PC-9 (cell line): Measurements from ENCODE around the gene CLIP1. TPM values are rescaled to one million over a fixed set of nuclear protein-coding genes. Genes with fewer than 3 reads are reported as not detected.

Experiments
- BruUV-seq: library from RNA; stranded (reverse); fragments of 400-500 nt; replicated peaks from 2 replicates; lab custom pipeline; 2021; lab: Mats Ljungman, UMichigan
- CTCF ChIA-PET: fragments of 300-600 bp; sonication (Branson Sonifier 250); formaldehyde crosslinking; loops from one replicate; lab custom pipeline; 2022; ENCODE audit warnings: antibody characterized with exemption; lab: Charles Lee
- POLR2A ChIA-PET: fragments of 300-600 bp; sonication (Branson Sonifier 250); formaldehyde crosslinking; loops from one replicate; lab custom pipeline; 2022; ENCODE audit warnings: antibody characterized with exemption; ENCODE audit not compliant: unreplicated experiment; lab: Charles Lee
- DNase-seq, 2 experiments: peaks; one replicate each; pipeline versions ENCODE4 v3.0.0 to v3.0.0-alpha.2; 2015 to 2022; ENCODE audit warnings: mixed read lengths in 1 of 2
- H2AFZ ChIP-seq: fragments of 200-600 bp; sonication (generic); 2 replicates; pipeline ENCODE4 v1.8.1; 2017; ENCODE audit warnings: antibody characterized with exemption
- H3F3A ChIP-seq: fragments of 200-600 bp; sonication (generic); 2 replicates; pipeline ENCODE4 v1.8.1; 2017; ENCODE audit warnings: antibody characterized with exemption, mild to moderate bottlenecking, low read depth; ENCODE audit not compliant: insufficient read depth
- H3K27ac ChIP-seq: fragments of 200-600 bp; sonication (generic); 2 replicates; pipeline ENCODE4 v1.6.1; 2016; ENCODE audit warnings: mixed run types
- H3K27me3 ChIP-seq: fragments of 200-600 bp; sonication (generic); 2 replicates; pipeline ENCODE4 v1.6.1; 2016; ENCODE audit warnings: low read depth, mixed run types; ENCODE audit not compliant: insufficient read depth
- H3K36me3 ChIP-seq: fragments of 200-600 bp; sonication (generic); 2 replicates; pipeline ENCODE4 v1.6.1; 2016; ENCODE audit warnings: low read depth, mixed run types
- H3K4me1 ChIP-seq: fragments of 200-600 bp; sonication (generic); replicated peaks from 2 replicates; pipeline ENCODE4 v1.6.1; 2016; ENCODE audit warnings: mixed run types; ENCODE audit not compliant: insufficient read depth
- H3K4me2 ChIP-seq: fragments of 200-600 bp; sonication (generic); 2 replicates; pipeline ENCODE4 v1.6.1; 2017; ENCODE audit warnings: mixed run types
- H3K4me3 ChIP-seq: fragments of 200-600 bp; sonication (generic); 2 replicates; pipeline ENCODE4 v1.6.1; 2016; ENCODE audit warnings: mixed run types
- H3K79me2 ChIP-seq: fragments of 200-600 bp; sonication (generic); 2 replicates; pipeline ENCODE4 v1.6.1; 2017; ENCODE audit warnings: low read depth, mixed run types
- H3K9me2 ChIP-seq: fragments of 200-600 bp; sonication (generic); 2 replicates; pipeline ENCODE4 v1.8.1; 2017; ENCODE audit warnings: mild to moderate bottlenecking; ENCODE audit not compliant: insufficient read depth
- H3K9me3 ChIP-seq: fragments of 200-600 bp; sonication (generic); 2 replicates; pipeline ENCODE4 v1.8.1; 2016; ENCODE audit warnings: low read depth; ENCODE audit not compliant: insufficient read depth
- H4K20me1 ChIP-seq: fragments of 200-600 bp; sonication (generic); 2 replicates; pipeline ENCODE4 v1.8.1; 2017; ENCODE audit not compliant: insufficient read depth
- EZH2 ChIP-seq: fragments of 200-600 bp; sonication (generic); IDR thresholded peaks from 2 replicates; pipeline ENCODE4 v1.8.0; 2017; ENCODE audit warnings: antibody characterized with exemption, low read depth
- intact Hi-C: fragments of 100-400 bp; cut with micrococcal nuclease; formaldehyde crosslinking; loops from one replicate; pipeline ENCODE4 v1.10.0; 2022; ENCODE audit not compliant: unreplicated experiment
- total RNA-seq: library from RNA; stranded (reverse); gene quantifications from 2 replicates; pipeline ENCODE4 v1.2.3, GENCODE V29; 2021
- TF ChIP-seq, protein P1 (sequence below): fragments of 200-600 bp; sonication (generic); conservative IDR thresholded peaks from 2 replicates; pipeline ENCODE4 v1.6.1; 2017; ENCODE audit warnings: mixed run types, antibody characterized with exemption, mild to moderate bottlenecking, moderate library complexity

Gene CLIP1
- total RNA-seq, 1 experiment from 2014 or later: 86.9 TPM

DNA sequence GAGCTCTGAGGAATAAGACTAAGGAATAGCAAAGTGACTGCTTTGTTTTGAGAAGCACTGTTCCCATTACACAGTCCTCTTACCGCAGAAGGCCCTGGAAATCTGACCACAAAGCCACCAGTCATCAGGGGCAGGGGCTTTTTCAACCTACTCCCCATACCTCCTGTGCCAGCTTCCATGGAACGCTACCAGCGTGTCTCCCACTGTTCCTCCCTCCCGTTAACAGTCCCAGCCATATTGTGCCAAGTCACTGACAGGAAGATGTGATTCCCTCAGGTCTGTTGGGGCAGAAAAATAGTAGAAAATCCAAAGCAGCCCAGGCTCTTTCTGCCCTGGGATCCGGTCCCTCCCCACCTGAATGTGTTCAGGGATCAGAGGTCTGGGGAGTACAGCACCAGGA is 109.5 kb downstream of the CLIP1 start:
- TF ChIP-seq EZH2: no peak
- TF ChIP-seq, protein P1, sequence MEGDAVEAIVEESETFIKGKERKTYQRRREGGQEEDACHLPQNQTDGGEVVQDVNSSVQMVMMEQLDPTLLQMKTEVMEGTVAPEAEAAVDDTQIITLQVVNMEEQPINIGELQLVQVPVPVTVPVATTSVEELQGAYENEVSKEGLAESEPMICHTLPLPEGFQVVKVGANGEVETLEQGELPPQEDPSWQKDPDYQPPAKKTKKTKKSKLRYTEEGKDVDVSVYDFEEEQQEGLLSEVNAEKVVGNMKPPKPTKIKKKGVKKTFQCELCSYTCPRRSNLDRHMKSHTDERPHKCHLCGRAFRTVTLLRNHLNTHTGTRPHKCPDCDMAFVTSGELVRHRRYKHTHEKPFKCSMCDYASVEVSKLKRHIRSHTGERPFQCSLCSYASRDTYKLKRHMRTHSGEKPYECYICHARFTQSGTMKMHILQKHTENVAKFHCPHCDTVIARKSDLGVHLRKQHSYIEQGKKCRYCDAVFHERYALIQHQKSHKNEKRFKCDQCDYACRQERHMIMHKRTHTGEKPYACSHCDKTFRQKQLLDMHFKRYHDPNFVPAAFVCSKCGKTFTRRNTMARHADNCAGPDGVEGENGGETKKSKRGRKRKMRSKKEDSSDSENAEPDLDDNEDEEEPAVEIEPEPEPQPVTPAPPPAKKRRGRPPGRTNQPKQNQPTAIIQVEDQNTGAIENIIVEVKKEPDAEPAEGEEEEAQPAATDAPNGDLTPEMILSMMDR: no peak
- CTCF ChIA-PET: no interaction called here
- H3K79me2 ChIP-seq: no peaks in the 10 kb centered on the region
- POLR2A ChIA-PET: no interaction called here
- no peak overlapping the region for H3K4me2 ChIP-seq
- no peak overlapping the region for H3K27ac ChIP-seq
- H3K9me2 ChIP-seq: no peaks in the 10 kb centered on the region; the same call in 1 of the 2 replicates
- H3K36me3 ChIP-seq: peaks cover 21% of the 10 kb centered on the region
- no peaks in the 10 kb centered on the region for H3K4me1 ChIP-seq
- no peaks in the 10 kb centered on the region for H3K9me3 ChIP-seq
- DNase-seq: no peak
- no peaks in the 10 kb centered on the region for H4K20me1 ChIP-seq
- H3K4me3 ChIP-seq: no peak overlapping the region
- no peak overlapping the region for H2AFZ ChIP-seq
- no peaks in the 10 kb centered on the region; the same call in 1 of the 2 replicates for H3F3A ChIP-seq
- H3K27me3 ChIP-seq: no peaks in the 10 kb centered on the region
- intact Hi-C loops: no loop called here
- no TSS peak for BruUV-seq

DNA sequence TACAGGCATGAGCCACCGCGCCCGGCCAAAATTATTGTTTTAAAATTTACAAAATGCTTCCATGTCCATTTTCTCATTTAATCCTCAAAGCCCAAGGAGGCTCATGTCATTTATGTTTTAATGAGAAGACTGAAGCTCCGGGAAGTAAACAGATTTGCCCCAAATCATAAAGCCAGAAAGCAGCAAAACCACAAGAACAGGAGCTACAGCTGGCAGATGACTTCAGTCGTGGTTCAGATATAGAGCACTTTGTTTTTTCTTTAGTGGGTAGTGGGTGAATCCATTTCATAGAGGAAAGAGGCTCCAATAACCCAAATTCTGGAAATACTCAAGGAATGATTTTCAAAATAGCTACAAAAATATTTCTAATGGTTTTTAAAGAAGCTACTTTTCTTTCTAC is 110.8 kb downstream of the CLIP1 start:
- no peak overlapping the region for H3K27ac ChIP-seq
- POLR2A ChIA-PET: interaction anchor here (0.6 kb wide), 1 partner anchor 580 kb away, joined by 3 read pairs; no protein-coding TSS in a partner anchor
- no peak overlapping the region for H3K4me3 ChIP-seq
- H3K4me1 ChIP-seq: no peaks in the 10 kb centered on the region
- no peaks in the 10 kb centered on the region; the same call in 1 of the 2 replicates for H3K9me2 ChIP-seq
- intact Hi-C loops: no loop called here
- BruUV-seq: no TSS peak
- DNase-seq: no peak
- no peaks in the 10 kb centered on the region; the same call in 1 of the 2 replicates for H3F3A ChIP-seq
- no peak overlapping the region for H2AFZ ChIP-seq
- CTCF ChIA-PET: no interaction called here
- H3K79me2 ChIP-seq: no peaks in the 10 kb centered on the region
- peaks cover 13% of the 10 kb centered on the region for H3K36me3 ChIP-seq
- no peaks in the 10 kb centered on the region for H4K20me1 ChIP-seq
- H3K27me3 ChIP-seq: no peaks in the 10 kb centered on the region
- TF ChIP-seq, protein P1: no peak
- TF ChIP-seq EZH2: no peak
- no peaks in the 10 kb centered on the region for H3K9me3 ChIP-seq
- no peak overlapping the region for H3K4me2 ChIP-seq

DNA sequence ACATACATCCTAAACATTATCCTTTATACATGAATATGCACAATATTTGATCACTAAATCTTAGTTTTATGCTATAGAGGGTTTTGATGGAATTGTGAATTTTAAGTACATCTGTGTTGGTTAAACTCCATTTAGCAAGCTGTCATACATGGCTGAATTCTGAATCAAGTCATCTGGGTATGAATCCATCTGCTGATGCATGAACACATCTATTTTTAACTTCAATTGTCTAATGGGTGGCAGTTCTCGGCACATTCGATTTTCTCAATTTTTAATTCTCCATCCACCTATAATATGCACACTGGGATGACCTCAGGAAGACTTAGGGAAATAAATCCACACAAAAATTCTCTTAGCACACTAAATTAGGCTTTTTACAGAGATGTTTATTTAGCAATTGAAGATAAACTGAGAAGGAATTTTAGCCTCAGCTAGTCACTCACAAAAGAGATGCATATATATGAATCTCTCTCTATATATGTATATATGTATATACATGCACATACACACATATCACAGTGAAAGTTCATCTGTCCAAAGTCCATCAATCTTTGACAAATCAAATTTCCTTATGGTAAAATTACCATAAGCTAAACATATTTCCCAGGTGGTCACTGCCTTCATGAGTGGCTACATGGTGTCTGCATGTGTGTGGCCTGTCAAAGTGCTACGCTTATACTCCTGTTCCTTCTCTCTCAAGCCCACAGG is 111.7 kb downstream of the CLIP1 start:
- intact Hi-C loops: no loop called here
- Histone ChIP-seq H3K79me2 (no peaks in the 10 kb centered on the region), H4K20me1 (0 out of 2 replicates have a peak, but pooled peaks cover 5% of the 10 kb centered on the region), H2AFZ (no peak overlapping the region), H3K27ac (no peak overlapping the region), H3K4me2 (no peak overlapping the region), H3K9me3 (no peaks in the 10 kb centered on the region), H3F3A (no peaks in the 10 kb centered on the region; the same call in 1 of the 2 replicates), H3K4me3 (no peak overlapping the region), H3K36me3 (peaks cover 6% of the 10 kb centered on the region), H3K4me1 (no peaks in the 10 kb centered on the region), H3K9me2 (no peaks in the 10 kb centered on the region; the same call in 1 of the 2 replicates), H3K27me3 (no peaks in the 10 kb centered on the region)
- no peak for DNase-seq
- TF ChIP-seq, protein P1: no peak
- no peak for TF ChIP-seq EZH2
- ChIA-PET POLR2A (interaction anchor here (0.6 kb wide), 1 partner anchor 581 kb away, joined by 3 read pairs; no protein-coding TSS in a partner anchor), CTCF (no interaction called here)
- BruUV-seq: no TSS peak
